Upper lobe of left lung (tissue), 6 donors: ENCODE results near the gene ATG16L1. TPM values are rescaled to one million over a fixed set of nuclear protein-coding genes. Genes with fewer than 3 reads are reported as not detected.

Source experiments
- ATAC-seq, 2 donors: fragments of 200-7000 bp; cut with Tn5 transposase; one replicate each; pipeline ENCODE4 v1.9.1; 2022; ENCODE audit warnings: mild to moderate bottlenecking in 2 of 2, moderate library complexity in 2 of 2; ENCODE audit not compliant: low FRiP score in 2 of 2
- DNase-seq, 2 donors: peaks; one replicate each; pipeline ENCODE4 v3.0.0-alpha.2; 2019 to 2020
- H3K27ac ChIP-seq, 4 donors: fragments of 200-600 bp; sonication (generic); one replicate each; pipeline ENCODE4 v1.5.1; 2016 to 2019
- H3K27me3 ChIP-seq, 4 donors: fragments of 200-600 bp; sonication (generic); one replicate each; pipeline ENCODE4 v1.5.1; 2017 to 2019
- H3K36me3 ChIP-seq, 4 donors: fragments of 200-600 bp; sonication (generic); one replicate each; pipeline ENCODE4 v1.5.1; 2016 to 2019
- H3K4me1 ChIP-seq, 4 donors: fragments of 200-600 bp; sonication (generic); one replicate each; pipeline ENCODE4 v1.5.1; 2018 to 2019
- H3K4me3 ChIP-seq, 4 donors: fragments of 200-600 bp; sonication (generic); one replicate each; pipeline ENCODE4 v1.5.1; 2017 to 2019; ENCODE audit warnings: mild to moderate bottlenecking in 2 of 4, moderate library complexity in 1 of 4
- H3K9me3 ChIP-seq, 4 donors: fragments of 200-600 bp; sonication (generic); one replicate each; pipeline ENCODE4 v1.5.1; 2018 to 2019
- CTCF ChIP-seq, 6 experiments: fragments of 450-650 bp in 4 of 6; fragments of 200-600 bp in 2 of 6; sonication (generic) in 2 of 6; IDR thresholded peaks; one replicate each; pipeline ENCODE4 v1.5.1; 2016 to 2019; ENCODE audit warnings: antibody characterized with exemption in 6 of 6
- EP300 ChIP-seq, 4 donors: sonication (generic); formaldehyde crosslinking; IDR thresholded peaks; one replicate each; pipeline ENCODE4 v1.5.1; 2017; ENCODE audit warnings: antibody characterized with exemption in 4 of 4, control low read depth in 2 of 4
- POLR2A ChIP-seq, 4 donors: fragments of 450-650 bp; IDR thresholded peaks; one replicate each; pipeline ENCODE4 v1.5.1; 2016 to 2017; ENCODE audit warnings: antibody characterized with exemption in 4 of 4, mild to moderate bottlenecking in 2 of 4
- POLR2AphosphoS5 ChIP-seq, 2 donors: sonication (generic); formaldehyde crosslinking; IDR thresholded peaks; one replicate each; pipeline ENCODE4 v1.5.1; 2017; ENCODE audit warnings: antibody characterized with exemption in 2 of 2
- WGBS, 2 donors: methylation state at CpG; one replicate each; pipeline ENCODE4 v1.1.5; 2017 to 2018; 5-methylcytosine and 5-hydroxymethylcytosine counted together
- total RNA-seq, 6 donors: library from RNA; depleted of rRNA in 4 of 6; stranded (reverse); fragments of >200 nt in 4 of 6; gene quantifications; one replicate each; pipeline versions ENCODE4 v1.1.0 to v1.2.1, GENCODE V29; 2016 to 2021
- donor health status: DM: no; HTN: no; CAD: no; lungs with moderate emphysema.
- donor health status: DM: no; HTN: yes; CAD: no; lungs with severe emphysema.

The ATG16L1 gene
- total RNA-seq, 6 donors from 2014 or later, result 22.8 to 33.3 (median 26.4) TPM

GRCh38 chr2:233243348-233243747, 8.1 kb upstream of the ATG16L1 start:
- no peak for DNase-seq
- no peaks in the 10 kb centered on the region for H3K36me3 ChIP-seq
- WGBS, 2 donors, result 75 to 89% methylated on average over 4 of the region's 4 CpGs
- no peaks in the 10 kb centered on the region for H3K9me3 ChIP-seq
- peaks cover 0 to 3% (median 1%) of the 10 kb centered on the region in 4 donors for H3K4me1 ChIP-seq
- no peak overlapping the region for H3K27ac ChIP-seq
- no peak for TF ChIP-seq POLR2AphosphoS5 (IDR thresholded peaks at IDR 0.05)
- no peak for TF ChIP-seq POLR2A (IDR thresholded peaks at IDR 0.05)
- TF ChIP-seq CTCF (IDR thresholded peaks at IDR 0.05), result no peak
- no peaks in the 10 kb centered on the region for H3K27me3 ChIP-seq
- H3K4me3 ChIP-seq, result no peak overlapping the region
- ATAC-seq, result no peak

- H3K9me3 ChIP-seq, result no peaks in the 10 kb centered on the region
- DNase-seq (no peak), ATAC-seq (no peak)
- TF ChIP-seq EP300 (IDR thresholded peaks at IDR 0.05), result no peak
- TF ChIP-seq POLR2A (IDR thresholded peaks at IDR 0.05), result no peak
- TF ChIP-seq POLR2AphosphoS5 (IDR thresholded peaks at IDR 0.05), result no peak
- no peak for TF ChIP-seq CTCF (IDR thresholded peaks at IDR 0.05)
- no peaks in the 10 kb centered on the region for H3K36me3 ChIP-seq
- H3K27me3 ChIP-seq, result no peaks in the 10 kb centered on the region
- no peak overlapping the region for H3K27ac ChIP-seq
- no peak overlapping the region for H3K4me3 ChIP-seq
- H3K4me1 ChIP-seq, result peaks cover 0 to 3% (median 1%) of the 10 kb centered on the region in 4 donors
- 47 to 61% methylated on average over 5 of the region's 5 CpGs for WGBS, 2 donors
Observed at GRCh38 chr2:233244818-233245217, 6.7 kb upstream of the ATG16L1 start.

GRCh38 chr2:233245406-233245805, 6.1 kb upstream of the ATG16L1 start:
- Histone ChIP-seq H3K9me3 (no peaks in the 10 kb centered on the region), H3K4me1 (peaks cover 0 to 3% (median 1%) of the 10 kb centered on the region in 4 donors), H3K36me3 (no peaks in the 10 kb centered on the region), H3K27me3 (no peaks in the 10 kb centered on the region), H3K27ac (no peak overlapping the region), H3K4me3 (no peak overlapping the region)
- WGBS, 2 donors, result 62 to 76% methylated on average over 6 of the region's 6 CpGs
- DNase-seq (no peak), ATAC-seq (no peak)
- TF ChIP-seq POLR2AphosphoS5 (IDR thresholded peaks at IDR 0.05) (no peak), CTCF (IDR thresholded peaks at IDR 0.05) (no peak), POLR2A (IDR thresholded peaks at IDR 0.05) (no peak), EP300 (IDR thresholded peaks at IDR 0.05) (no peak)

GRCh38 chr2:233247116-233247515, 4.4 kb upstream of the ATG16L1 start:
- ATAC-seq, result no peak
- DNase-seq, result no peak
- no peak for TF ChIP-seq EP300 (IDR thresholded peaks at IDR 0.05)
- TF ChIP-seq POLR2AphosphoS5 (IDR thresholded peaks at IDR 0.05), result no peak
- TF ChIP-seq CTCF (IDR thresholded peaks at IDR 0.05), result no peak
- no peak for TF ChIP-seq POLR2A (IDR thresholded peaks at IDR 0.05)
- Histone ChIP-seq H3K4me3 (no peak overlapping the region), H3K27me3 (no peaks in the 10 kb centered on the region), H3K36me3 (no peaks in the 10 kb centered on the region), H3K9me3 (no peaks in the 10 kb centered on the region), H3K4me1 (peaks cover under 1 to 6% (median 2%) of the 10 kb centered on the region in 4 donors), H3K27ac (no peak overlapping the region)
- 88 to 92% methylated on average over 2 of the region's 2 CpGs for WGBS, 2 donors

GRCh38 chr2:233247744-233248143, 3.7 kb upstream of the ATG16L1 start:
- H3K9me3 ChIP-seq, result no peaks in the 10 kb centered on the region
- H3K4me1 ChIP-seq, result peaks cover 4 to 12% (median 7%) of the 10 kb centered on the region in 4 donors
- H3K36me3 ChIP-seq, result no peaks in the 10 kb centered on the region
- H3K27me3 ChIP-seq, result no peaks in the 10 kb centered on the region
- H3K27ac ChIP-seq, result no peak overlapping the region
- ATAC-seq (no peak), DNase-seq (no peak)
- TF ChIP-seq POLR2AphosphoS5 (IDR thresholded peaks at IDR 0.05), result no peak
- no peak for TF ChIP-seq POLR2A (IDR thresholded peaks at IDR 0.05)
- TF ChIP-seq EP300 (IDR thresholded peaks at IDR 0.05), result no peak
- no peak for TF ChIP-seq CTCF (IDR thresholded peaks at IDR 0.05)
- H3K4me3 ChIP-seq, result no peak overlapping the region
